GM18499 (cell line): ENCODE results near the gene CCS.
A peak's percentile ranks its signal among the peaks of the same experiment; 100 is the strongest.
"Not testable (repeated sequence)": the region's sequence is repeated elsewhere in the genome, so short reads cannot be mapped to it uniquely, and the experiment has no call there.

Experiments used
- ATAC-seq: cut with Tn5 transposase; IDR thresholded peaks from one replicate; pipeline ENCODE4 v1.9.1; 2021; ENCODE audit warnings: moderate number of reproducible peaks; ENCODE audit not compliant: insufficient read depth, unreplicated experiment

CCS gene

GRCh38 chr11:66625041-66625751 lies 32.2 kb downstream of the CCS start:
- no peak for ATAC-seq

- no peak for ATAC-seq
Observed at GRCh38 chr11:66625752-66626149, 32.8 kb downstream of the CCS start.

- ATAC-seq = no peak
Observed at GRCh38 chr11:66626382-66626781, 33.4 kb downstream of the CCS start.

GRCh38 chr11:66626926-66627325 lies 33.9 kb downstream of the CCS start:
- no peak for ATAC-seq

GRCh38 chr11:66628061-66628603 lies 35.1 kb downstream of the CCS start:
- no peak for ATAC-seq

- no peak for ATAC-seq
Observed at GRCh38 chr11:66629356-66629755, 36.4 kb downstream of the CCS start.

- no peak for ATAC-seq
Observed at GRCh38 chr11:66631883-66632282, 38.9 kb downstream of the CCS start.

GRCh38 chr11:66632952-66633351 lies 40.0 kb downstream of the CCS start:
- ATAC-seq = no peak

- no peak for ATAC-seq
Observed at GRCh38 chr11:66636411-66636810, 43.4 kb downstream of the CCS start.

- ATAC-seq = no peak
Observed at GRCh38 chr11:66637557-66638176, 44.7 kb downstream of the CCS start.

GRCh38 chr11:66638177-66639065 lies 45.4 kb downstream of the CCS start, which contains the start of gene RBM4:
TSS of gene RBM4 (plus strand) at chr11:66638703. CDS start at chr11:66639712, 1,009 bp downstream.
- peak; percentile 86 for ATAC-seq

- no peak for ATAC-seq
Observed at GRCh38 chr11:66639066-66639813, 46.3 kb downstream of the CCS start.

GRCh38 chr11:66639814-66640340 lies 46.9 kb downstream of the CCS start:
- not testable (repeated sequence) for ATAC-seq

- no peak for ATAC-seq
Observed at GRCh38 chr11:66641834-66642233, 48.8 kb downstream of the CCS start.

GRCh38 chr11:66643745-66644437 lies 50.9 kb downstream of the CCS start:
- no peak for ATAC-seq

GRCh38 chr11:66646828-66647227 lies 53.8 kb downstream of the CCS start:
- no peak for ATAC-seq

GRCh38 chr11:66649903-66650302 lies 56.9 kb downstream of the CCS start:
- no peak for ATAC-seq

GRCh38 chr11:66651016-66651415 lies 58.0 kb downstream of the CCS start:
- no peak for ATAC-seq

- ATAC-seq = no peak
Observed at GRCh38 chr11:66652651-66653050, 59.7 kb downstream of the CCS start.
